HCT116 (cell line): ENCODE data around the gene MTA1. TPM values are rescaled to one million over a fixed set of nuclear protein-coding genes. Genes with fewer than 3 reads are reported as not detected.

Experiments used
- ATAC-seq: fragments of 200-7000 bp; cut with Tn5 transposase; 2 replicates; pipeline ENCODE4 v1.9.1; 2020; ENCODE audit warnings: mild to moderate bottlenecking, moderate library complexity
- BruUV-seq: library from RNA; stranded (reverse); fragments of 400-500 nt; replicated peaks from 2 replicates; lab custom pipeline; 2021; lab: Mats Ljungman, UMichigan
- CTCF ChIA-PET: fragments of 300-600 bp; sonication (Branson Sonifier 250); formaldehyde crosslinking; loops from one replicate; lab custom pipeline; 2021; ENCODE audit warnings: antibody characterized with exemption; lab: Charles Lee
- POLR2A ChIA-PET: fragments of 300-600, 350-600 bp; sonication (Branson Sonifier 250); formaldehyde crosslinking; loops from one replicate; lab custom pipeline; 2021; ENCODE audit warnings: antibody characterized with exemption; lab: Charles Lee
- RAD21 ChIA-PET, 2 experiments: fragments of 300-600 bp; sonication (Branson Sonifier 250); formaldehyde crosslinking; loops; one replicate each; lab custom pipeline; 2023; ENCODE audit warnings: low total read pairs in 2 of 2; ENCODE audit not compliant: uncharacterized antibody in 2 of 2, unreplicated experiment in 2 of 2, low non-redundant PET in 1 of 2; lab: Charles Lee
- DNase-seq: peaks from one replicate; pipeline ENCODE4 v3.0.0-alpha.2; 2010; ENCODE audit warnings: low read depth, low spot score
- H2AFZ ChIP-seq: fragments of 200-600 bp; shearing (Covaris generic), sonication (generic); 2 replicates; pipeline ENCODE4 v1.6.1; 2017; ENCODE audit warnings: low read depth, mixed run types, mixed read lengths, antibody characterized with exemption, low read length; ENCODE audit not compliant: poor library complexity, severe bottlenecking
- H3K27ac ChIP-seq: 2 replicates; pipeline ENCODE4 v1.5.1; 2012; ENCODE audit warnings: low read depth, low read length
- H3K27me3 ChIP-seq: fragments of 200-600 bp; sonication (generic); 2 replicates; pipeline ENCODE4 v1.6.1; 2016; ENCODE audit warnings: mixed run types, low read length, mixed read lengths; ENCODE audit not compliant: insufficient read depth
- H3K36me3 ChIP-seq, 2 experiments: fragments of 200-500 bp in 1 of 2; fragments of 200-600 bp in 1 of 2; sonication (Bioruptor generic) in 1 of 2; sonication (generic) in 1 of 2; 2 replicates each; pipeline versions ENCODE4 v1.5.1 to v1.6.1; 2014 to 2016; ENCODE audit warnings: low read length in 2 of 2, inconsistent platforms in 1 of 2, mixed read lengths in 1 of 2, mixed run types in 1 of 2; ENCODE audit not compliant: insufficient read depth in 2 of 2, control insufficient read depth in 1 of 2
- H3K4me1 ChIP-seq, 2 experiments: fragments of 200-600 bp in 1 of 2; sonication (generic) in 1 of 2; 2 replicates each; pipeline versions ENCODE4 v1.5.1 to v1.6.1; 2012 to 2017; ENCODE audit warnings: low read length in 2 of 2, inconsistent platforms in 1 of 2, mild to moderate bottlenecking in 1 of 2, mixed read lengths in 1 of 2, mixed run types in 1 of 2, moderate library complexity in 1 of 2; ENCODE audit not compliant: insufficient read depth in 2 of 2, control insufficient read depth in 1 of 2
- H3K4me2 ChIP-seq: fragments of 200-600 bp; sonication (generic); 2 replicates; pipeline ENCODE4 v1.6.1; 2017; ENCODE audit warnings: mixed run types, low read length, mixed read lengths
- H3K4me3 ChIP-seq, 2 experiments: fragments of 200-600 bp in 1 of 2; sonication (generic) in 1 of 2; replicated peaks in 1 of 2; 2 replicates each; pipeline ENCODE4 v1.5.1; 2011 to 2016; ENCODE audit warnings: low read length in 2 of 2, control low read depth in 1 of 2, low read depth in 1 of 2, mild to moderate bottlenecking in 1 of 2, mixed read lengths in 1 of 2, mixed run types in 1 of 2
- H3K79me2 ChIP-seq: fragments of 200-600 bp; sonication (generic); 2 replicates; pipeline ENCODE4 v1.6.1; 2017; ENCODE audit warnings: mild to moderate bottlenecking, mixed run types, low read length, moderate library complexity, mixed read lengths; ENCODE audit not compliant: insufficient read depth
- H3K9ac ChIP-seq: fragments of 200-600 bp; sonication (generic); 2 replicates; pipeline ENCODE4 v1.6.1; 2016; ENCODE audit warnings: low read length, mixed read lengths
- H3K9me2 ChIP-seq: fragments of 200-600 bp; sonication (generic), shearing (Covaris generic); 2 replicates; pipeline ENCODE4 v1.6.1; 2017; ENCODE audit warnings: mixed run types, mild to moderate bottlenecking, moderate library complexity; ENCODE audit not compliant: insufficient read depth
- H3K9me3 ChIP-seq, 2 experiments: fragments of 200-500 bp in 1 of 2; fragments of 200-600 bp in 1 of 2; sonication (Bioruptor generic) in 1 of 2; sonication (generic) in 1 of 2; 2 replicates each; pipeline ENCODE4 v1.6.1; 2014 to 2017; ENCODE audit warnings: low read length in 2 of 2, mixed read lengths in 2 of 2, inconsistent platforms in 1 of 2, low read depth in 1 of 2, mild to moderate bottlenecking in 1 of 2, mixed run types in 1 of 2, moderate library complexity in 1 of 2; ENCODE audit not compliant: control insufficient read depth in 1 of 2, insufficient read depth in 1 of 2
- H4K20me1 ChIP-seq: fragments of 200-600 bp; sonication (generic), shearing (Covaris generic); 2 replicates; pipeline ENCODE4 v1.6.1; 2017; ENCODE audit warnings: mixed run types, mild to moderate bottlenecking, moderate library complexity; ENCODE audit not compliant: insufficient read depth
- ATF3 ChIP-seq: IDR thresholded peaks from 2 replicates; pipeline ENCODE4 v1.6.1; 2012
- CBX3 ChIP-seq: IDR thresholded peaks from 2 replicates; pipeline ENCODE4 v1.6.1; 2012; ENCODE audit warnings: low read depth
- CEBPB ChIP-seq: IDR thresholded peaks from 2 replicates; pipeline ENCODE4 v1.6.1; 2012; ENCODE audit warnings: low read depth
- EGR1 ChIP-seq: IDR thresholded peaks from 2 replicates; pipeline ENCODE4 v1.6.1; 2012; ENCODE audit warnings: low read depth
- ELF1 ChIP-seq: IDR thresholded peaks from 2 replicates; pipeline ENCODE4 v1.6.1; 2012; ENCODE audit warnings: low read depth, borderline replicate concordance
- EZH2 ChIP-seq: fragments of 200-600 bp; sonication (generic); IDR thresholded peaks from 2 replicates; pipeline ENCODE4 v1.6.1; 2017; ENCODE audit warnings: antibody characterized with exemption, mixed run types
- EZH2phosphoT487 ChIP-seq: fragments of 200-600 bp; IDR thresholded peaks from 2 replicates; pipeline ENCODE4 v1.6.1; 2018; ENCODE audit warnings: antibody characterized with exemption, borderline replicate concordance
- FOSL1 ChIP-seq: IDR thresholded peaks from 2 replicates; pipeline ENCODE4 v1.6.1; 2012; ENCODE audit warnings: low read depth
- JUND ChIP-seq: IDR thresholded peaks from 2 replicates; pipeline ENCODE4 v1.6.1; 2012
- MAX ChIP-seq: IDR thresholded peaks from 2 replicates; pipeline ENCODE4 v1.6.1; 2012
- POLR2A ChIP-seq: IDR thresholded peaks from 2 replicates; pipeline ENCODE4 v1.7.0; 2011; ENCODE audit warnings: borderline replicate concordance; ENCODE audit not compliant: insufficient read depth, insufficient read length; ENCODE audit errors: extremely low read depth
- POLR2AphosphoS5 ChIP-seq: IDR thresholded peaks from 2 replicates; pipeline ENCODE4 v1.6.1; 2011; ENCODE audit warnings: mild to moderate bottlenecking, low read depth, low read length, moderate library complexity
- RAD21 ChIP-seq: IDR thresholded peaks from 2 replicates; pipeline ENCODE4 v1.6.1; 2012; ENCODE audit warnings: low read depth, mild to moderate bottlenecking
- REST ChIP-seq: IDR thresholded peaks from 2 replicates; pipeline ENCODE4 v1.6.1; 2012; ENCODE audit warnings: low read depth
- SIN3A ChIP-seq: IDR thresholded peaks from 2 replicates; pipeline ENCODE4 v1.6.1; 2012; ENCODE audit warnings: low read depth
- SP1 ChIP-seq: IDR thresholded peaks from 2 replicates; pipeline ENCODE4 v1.6.1; 2012; ENCODE audit warnings: low read depth
- TCF7L2 ChIP-seq: IDR thresholded peaks from 2 replicates; pipeline ENCODE4 v1.7.0; 2011; ENCODE audit warnings: borderline replicate concordance, inconsistent platforms; ENCODE audit not compliant: insufficient read depth, insufficient read length; ENCODE audit errors: extremely low read depth
- ZBTB33 ChIP-seq: IDR thresholded peaks from 2 replicates; pipeline ENCODE4 v1.6.1; 2011; ENCODE audit warnings: mild to moderate bottlenecking, low read length, moderate library complexity; ENCODE audit not compliant: insufficient replicate concordance; ENCODE audit errors: extremely low read depth
- ZFX ChIP-seq: fragments of 450-650 bp; IDR thresholded peaks from 2 replicates; pipeline ENCODE4 v1.6.1; 2017
- ZNF274 ChIP-seq: fragments of 200-500 bp; sonication (Bioruptor generic); IDR thresholded peaks from 2 replicates; pipeline ENCODE4 v1.6.1; 2014; ENCODE audit warnings: mild to moderate bottlenecking, low read depth, low read length, inconsistent platforms
- intact Hi-C: fragments of 100-400 bp; cut with micrococcal nuclease; formaldehyde crosslinking; loops from 2 replicates; pipeline ENCODE4 v1.10.0; 2022
- total RNA-seq: library from RNA; stranded (reverse); gene quantifications from one replicate; pipeline ENCODE4 v1.2.1, GENCODE V29; 2021; ENCODE audit not compliant: unreplicated experiment

MTA1 gene
- total RNA-seq, 1 experiment from 2014 or later, result 229 TPM

GRCh38 chr14:105384605-105385321 is 34.9 kb upstream of the MTA1 start:
- CTCF ChIA-PET, result no interaction called here
- H3K4me1 ChIP-seq, result no peaks in the 10 kb centered on the region
- no peak overlapping the region for H3K27ac ChIP-seq
- no peaks in the 10 kb centered on the region for H3K27me3 ChIP-seq
- no peak for TF ChIP-seq ZNF274
- TF ChIP-seq ZBTB33, result no peak
- TF ChIP-seq MAX, result no peak
- no peak for TF ChIP-seq SIN3A
- no peak for TF ChIP-seq ZFX
- TF ChIP-seq ELF1, result no peak
- TF ChIP-seq TCF7L2, result no peak
- TF ChIP-seq SP1, result no peak
- TF ChIP-seq REST, result no peak
- no peak for TF ChIP-seq RAD21
- no peak for TF ChIP-seq EZH2
- no peak for TF ChIP-seq JUND
- TF ChIP-seq ATF3, result no peak
- TF ChIP-seq EGR1, result no peak
- TF ChIP-seq CEBPB, result no peak
- no peak for TF ChIP-seq EZH2phosphoT487
- no peak for TF ChIP-seq FOSL1
- TF ChIP-seq POLR2A, result no peak
- TF ChIP-seq CBX3, result no peak
- no peak for TF ChIP-seq POLR2AphosphoS5
- BruUV-seq, result no TSS peak
- no peaks in the 10 kb centered on the region for H3K79me2 ChIP-seq
- no peaks in the 10 kb centered on the region for H3K9me3 ChIP-seq
- H3K36me3 ChIP-seq, result no peaks in the 10 kb centered on the region
- H2AFZ ChIP-seq, result no peak overlapping the region
- H3K9me2 ChIP-seq, result no peaks in the 10 kb centered on the region
- no peaks in the 10 kb centered on the region for H4K20me1 ChIP-seq
- POLR2A ChIA-PET, result no interaction called here
- ATAC-seq (no peak), DNase-seq (no peak)
- RAD21 ChIA-PET, result interaction anchor here in 1 of 2 experiments (0.6 kb wide), 1 partner anchor 143 kb away, joined by 3 read pairs; no protein-coding TSS in a partner anchor
- no peak overlapping the region for H3K4me3 ChIP-seq
- intact Hi-C loops, result no loop called here
- no peak overlapping the region for H3K4me2 ChIP-seq
- no peak overlapping the region for H3K9ac ChIP-seq
